H1 (cell line): ENCODE measurements around the gene CILP. TPM values are rescaled to one million over a fixed set of nuclear protein-coding genes. Genes with fewer than 3 reads are reported as not detected.

Experiments
- polyA plus RNA-seq, 7 experiments: library from polyadenylated mRNA; depleted of rRNA in 3 of 7; stranded (reverse) in 5 of 7; unstranded in 2 of 7; fragments of >200 nt in 5 of 7; fragments of 200-250 nt in 2 of 7; gene quantifications; 1 replicate in 5 of 7; 2 replicates in 1 of 7; 4 replicates in 1 of 7; pipeline versions ENCODE4 v1.2.1 to v1.2.3, GENCODE V29; 2011 to 2013; ENCODE audit warnings: missing spikeins in 2 of 7, mixed read lengths in 2 of 7
- small RNA-seq: library from polyadenylated mRNA; stranded (forward); fragments of <200 nt; extraction: miRNeasy Mini kit (QIAGEN cat#:217004); gene quantifications from one replicate; pipeline ENCODE3, GENCODE V24; 2013; ENCODE audit not compliant: insufficient read depth
- total RNA-seq: library from RNA; stranded (reverse); fragmentation: NEBNext Ultra II Directional; extraction: Animal tissue kit (Norgen Biotek cat#: 25700); gene quantifications from 2 replicates; pipeline ENCODE4 v1.2.1, GENCODE V29; 2021

The CILP gene
- total and polyA plus RNA-seq, 2 of the 8 experiments (the other 6 are each of a cell fraction or from before 2014, with no cell fraction given): 0.02 TPM; not detected in 1

Small RNAs within 50 kb of the gene (small RNA-seq; reads per million reads assigned to genes)
- not detected for gene AC068213.1
- gene RNU6-686P: not detected

Other genes starting within 250 kb of the CILP start
- 68.6 and 72.7 TPM in 2 replicates for gene SPG21, start 221.6 kb downstream of the CILP start, total RNA-seq
- 51.4 and 67.3 TPM in 2 replicates for gene SPG21, start 221.6 kb downstream of the CILP start, polyA plus RNA-seq (2011; rRNA removed)
- gene MTFMT, start 181.8 kb downstream of the CILP start, total RNA-seq: 16.5 and 20.8 TPM in 2 replicates
- 6.8 and 7.7 TPM in 2 replicates for gene MTFMT, start 181.8 kb downstream of the CILP start, polyA plus RNA-seq (2011; rRNA removed)
- not detected in 2 replicates for gene SLC51B, start 166.1 kb downstream of the CILP start, total RNA-seq
- gene SLC51B, start 166.1 kb downstream of the CILP start, polyA plus RNA-seq (2011; rRNA removed): not detected in 2 replicates
- gene RASL12, start 143.5 kb downstream of the CILP start, total RNA-seq: 9.3 and 10.3 TPM in 2 replicates
- gene RASL12, start 143.5 kb downstream of the CILP start, polyA plus RNA-seq (2011; rRNA removed): 9.5 and 16.7 TPM in 2 replicates
- not detected in 2 replicates for gene KBTBD13, start 134.7 kb downstream of the CILP start, total RNA-seq
- not detected in 2 replicates for gene KBTBD13, start 134.7 kb downstream of the CILP start, polyA plus RNA-seq (2011; rRNA removed)
- gene UBAP1L, start 96.3 kb downstream of the CILP start, total RNA-seq: 1.3 and 1.7 TPM in 2 replicates
- 0.67 and 1.3 TPM in 2 replicates for gene UBAP1L, start 96.3 kb downstream of the CILP start, polyA plus RNA-seq (2011; rRNA removed)
- gene PDCD7, start 77.7 kb downstream of the CILP start, total RNA-seq: 25.5 and 25.6 TPM in 2 replicates
- 9.9 and 11.5 TPM in 2 replicates for gene PDCD7, start 77.7 kb downstream of the CILP start, polyA plus RNA-seq (2011; rRNA removed)
- 53.6 and 56.4 TPM in 2 replicates for gene CLPX, start 26.1 kb downstream of the CILP start, total RNA-seq
- gene CLPX, start 26.1 kb downstream of the CILP start, polyA plus RNA-seq (2011; rRNA removed): 9.7 and 10.5 TPM in 2 replicates
- gene PARP16, start 75.4 kb upstream of the CILP start, total RNA-seq: 3.7 and 5.0 TPM in 2 replicates
- 3.7 and 3.8 TPM in 2 replicates for gene PARP16, start 75.4 kb upstream of the CILP start, polyA plus RNA-seq (2011; rRNA removed)
- gene RNU5A-1, start 84.6 kb upstream of the CILP start, total RNA-seq: not detected in 2 replicates
- not detected in 2 replicates for gene RNU5A-1, start 84.6 kb upstream of the CILP start, polyA plus RNA-seq (2011; rRNA removed)
- not detected in 2 replicates for gene RNU5B-1, start 93.2 kb upstream of the CILP start, total RNA-seq
- not detected in 2 replicates for gene RNU5B-1, start 93.2 kb upstream of the CILP start, polyA plus RNA-seq (2011; rRNA removed)
- 45.7 and 45.9 TPM in 2 replicates for gene IGDCC3, start 166.5 kb upstream of the CILP start, total RNA-seq
- 26.8 and 42.3 TPM in 2 replicates for gene IGDCC3, start 166.5 kb upstream of the CILP start, polyA plus RNA-seq (2011; rRNA removed)
- 7.7 and 7.8 TPM in 2 replicates for gene IGDCC4, start 211.5 kb upstream of the CILP start, total RNA-seq
- gene IGDCC4, start 211.5 kb upstream of the CILP start, polyA plus RNA-seq (2011; rRNA removed): 10.3 and 12.7 TPM in 2 replicates